Effector memory CD4-positive, alpha-beta T cell (primary cell): Measurements from ENCODE around the gene CTH.

Experiments
- DNase-seq, 3 donors: peaks; one replicate each; pipeline ENCODE4 v3.0.0-alpha.2; 2020
- H3K27ac ChIP-seq: 2 replicates; pipeline ENCODE4 v1.7.0; 2013; ENCODE audit warnings: mild to moderate bottlenecking, low read length, moderate library complexity; ENCODE audit not compliant: insufficient read depth, poor library complexity, severe bottlenecking
- H3K27me3 ChIP-seq: replicated peaks from 2 replicates; pipeline ENCODE4 v1.7.0; 2013; ENCODE audit warnings: mild to moderate bottlenecking, low read length; ENCODE audit not compliant: insufficient read depth, control insufficient read depth, poor library complexity, severe bottlenecking
- H3K36me3 ChIP-seq: 2 replicates; pipeline ENCODE4 v1.7.0; 2013; ENCODE audit warnings: mild to moderate bottlenecking, low read length, moderate library complexity; ENCODE audit not compliant: control insufficient read depth, insufficient read depth
- H3K4me1 ChIP-seq: 2 replicates; pipeline ENCODE4 v1.7.0; 2013; ENCODE audit warnings: low read length, mild to moderate bottlenecking; ENCODE audit not compliant: control insufficient read depth, insufficient read depth, poor library complexity, severe bottlenecking
- H3K4me3 ChIP-seq: 2 replicates; pipeline ENCODE4 v1.7.0; 2013; ENCODE audit warnings: low read length, low read depth, mild to moderate bottlenecking; ENCODE audit not compliant: insufficient read depth, poor library complexity, severe bottlenecking
- H3K9me3 ChIP-seq: 2 replicates; pipeline ENCODE4 v1.7.0; 2013; ENCODE audit warnings: mild to moderate bottlenecking, low read length, moderate library complexity; ENCODE audit not compliant: control insufficient read depth

CTH gene

GRCh38 chr1:70429219-70429618 is 18.2 kb downstream of the CTH start:
- Histone ChIP-seq H3K4me1 (no peaks in the 10 kb centered on the region), H3K4me3 (no peak overlapping the region), H3K27ac (no peak overlapping the region), H3K36me3 (peaks cover 5% of the 10 kb centered on the region), H3K9me3 (no peaks in the 10 kb centered on the region), H3K27me3 (no peaks in the 10 kb centered on the region)
- no peak for DNase-seq

GRCh38 chr1:70429757-70430156 is 18.7 kb downstream of the CTH start:
- no peaks in the 10 kb centered on the region for H3K4me1 ChIP-seq
- DNase-seq, result no peak
- H3K27ac ChIP-seq, result no peak overlapping the region
- H3K27me3 ChIP-seq, result no peaks in the 10 kb centered on the region
- H3K36me3 ChIP-seq, result peaks cover 7% of the 10 kb centered on the region
- H3K9me3 ChIP-seq, result no peaks in the 10 kb centered on the region
- no peak overlapping the region for H3K4me3 ChIP-seq

GRCh38 chr1:70431317-70431716 is 20.2 kb downstream of the CTH start:
- no peak for DNase-seq
- no peaks in the 10 kb centered on the region for H3K27me3 ChIP-seq
- no peaks in the 10 kb centered on the region for H3K9me3 ChIP-seq
- no peaks in the 10 kb centered on the region for H3K4me1 ChIP-seq
- no peak overlapping the region for H3K27ac ChIP-seq
- peaks cover 7% of the 10 kb centered on the region for H3K36me3 ChIP-seq
- no peak overlapping the region for H3K4me3 ChIP-seq

- Histone ChIP-seq H3K36me3 (peaks cover 7% of the 10 kb centered on the region), H3K9me3 (no peaks in the 10 kb centered on the region), H3K27me3 (no peaks in the 10 kb centered on the region), H3K4me3 (no peak overlapping the region), H3K4me1 (no peaks in the 10 kb centered on the region), H3K27ac (no peak overlapping the region)
- no peak for DNase-seq
Measured at GRCh38 chr1:70431874-70432273, 20.8 kb downstream of the CTH start.

GRCh38 chr1:70434253-70434859 is 23.3 kb downstream of the CTH start:
- no peak overlapping the region for H3K4me3 ChIP-seq
- peaks cover 7% of the 10 kb centered on the region for H3K36me3 ChIP-seq
- DNase-seq, result no peak
- no peaks in the 10 kb centered on the region for H3K27me3 ChIP-seq
- no peaks in the 10 kb centered on the region for H3K9me3 ChIP-seq
- no peaks in the 10 kb centered on the region for H3K4me1 ChIP-seq
- no peak overlapping the region for H3K27ac ChIP-seq

- H3K27me3 ChIP-seq, result no peaks in the 10 kb centered on the region
- H3K4me1 ChIP-seq, result no peaks in the 10 kb centered on the region
- no peaks in the 10 kb centered on the region for H3K9me3 ChIP-seq
- no peak for DNase-seq
- no peak overlapping the region for H3K27ac ChIP-seq
- H3K4me3 ChIP-seq, result no peak overlapping the region
- H3K36me3 ChIP-seq, result peaks cover 7% of the 10 kb centered on the region
Measured at GRCh38 chr1:70436622-70437251, 25.7 kb downstream of the CTH start.

GRCh38 chr1:70438529-70438928 is 27.5 kb downstream of the CTH start:
- no peak overlapping the region for H3K27ac ChIP-seq
- peaks cover 7% of the 10 kb centered on the region for H3K36me3 ChIP-seq
- H3K4me3 ChIP-seq, result no peak overlapping the region
- no peaks in the 10 kb centered on the region for H3K27me3 ChIP-seq
- no peak for DNase-seq
- H3K4me1 ChIP-seq, result no peaks in the 10 kb centered on the region
- no peaks in the 10 kb centered on the region for H3K9me3 ChIP-seq

- Histone ChIP-seq H3K4me1 (no peaks in the 10 kb centered on the region), H3K9me3 (no peaks in the 10 kb centered on the region), H3K27me3 (no peaks in the 10 kb centered on the region), H3K27ac (no peak overlapping the region), H3K36me3 (no peaks in the 10 kb centered on the region), H3K4me3 (no peak overlapping the region)
- no peak for DNase-seq
Measured at GRCh38 chr1:70440642-70441391, 29.7 kb downstream of the CTH start.

GRCh38 chr1:70441392-70442035 is 30.4 kb downstream of the CTH start:
- Histone ChIP-seq H3K36me3 (no peaks in the 10 kb centered on the region), H3K27me3 (no peaks in the 10 kb centered on the region), H3K9me3 (no peaks in the 10 kb centered on the region), H3K27ac (no peak overlapping the region), H3K4me3 (no peak overlapping the region), H3K4me1 (no peaks in the 10 kb centered on the region)
- no peak for DNase-seq

- no peak overlapping the region for H3K4me3 ChIP-seq
- H3K4me1 ChIP-seq, result no peaks in the 10 kb centered on the region
- no peaks in the 10 kb centered on the region for H3K27me3 ChIP-seq
- DNase-seq, result no peak
- no peaks in the 10 kb centered on the region for H3K36me3 ChIP-seq
- H3K27ac ChIP-seq, result no peak overlapping the region
- no peaks in the 10 kb centered on the region for H3K9me3 ChIP-seq
Measured at GRCh38 chr1:70442490-70442889, 31.4 kb downstream of the CTH start.
